HG03442 (cell line): ENCODE results near the gene ERICH6.

Experiments
- ATAC-seq: cut with Tn5 transposase; IDR thresholded peaks from one replicate; pipeline ENCODE4 v1.9.1; 2021; ENCODE audit warnings: mild to moderate bottlenecking, moderate library complexity; ENCODE audit not compliant: unreplicated experiment

ERICH6 gene

DNA sequence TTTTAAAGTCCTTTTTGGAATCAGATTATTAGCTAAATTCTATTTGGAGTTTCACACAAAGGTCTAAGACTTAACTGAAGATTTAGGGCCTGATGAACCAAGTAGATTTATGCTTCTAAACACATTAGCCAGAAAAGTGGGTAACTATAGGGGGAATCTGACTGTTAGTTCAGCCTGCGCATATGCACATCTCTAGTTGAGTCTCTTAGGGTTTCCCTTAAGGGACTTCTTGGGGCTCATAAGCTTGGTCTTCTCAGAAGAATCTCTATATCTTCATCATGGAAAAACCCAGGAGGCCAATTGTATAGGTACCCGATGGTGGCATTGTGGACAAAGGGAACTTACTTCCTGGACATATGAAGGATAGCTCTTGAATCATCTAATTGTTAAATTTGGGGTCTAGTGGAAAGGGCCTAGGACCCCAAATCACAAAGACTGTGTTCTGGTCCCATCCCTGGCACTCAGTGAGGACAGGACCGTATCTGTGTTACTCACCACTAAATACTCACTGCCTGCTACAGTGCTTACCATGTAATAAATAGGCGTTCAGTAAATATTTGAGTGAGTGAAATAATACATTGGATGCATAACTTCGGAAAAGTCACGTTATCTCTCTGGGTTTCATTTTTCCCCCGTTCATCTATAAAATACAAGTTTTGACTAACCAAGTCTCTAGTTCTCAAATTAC is 83.6 kb downstream of the ERICH6 start:
- ATAC-seq = no peak

DNA sequence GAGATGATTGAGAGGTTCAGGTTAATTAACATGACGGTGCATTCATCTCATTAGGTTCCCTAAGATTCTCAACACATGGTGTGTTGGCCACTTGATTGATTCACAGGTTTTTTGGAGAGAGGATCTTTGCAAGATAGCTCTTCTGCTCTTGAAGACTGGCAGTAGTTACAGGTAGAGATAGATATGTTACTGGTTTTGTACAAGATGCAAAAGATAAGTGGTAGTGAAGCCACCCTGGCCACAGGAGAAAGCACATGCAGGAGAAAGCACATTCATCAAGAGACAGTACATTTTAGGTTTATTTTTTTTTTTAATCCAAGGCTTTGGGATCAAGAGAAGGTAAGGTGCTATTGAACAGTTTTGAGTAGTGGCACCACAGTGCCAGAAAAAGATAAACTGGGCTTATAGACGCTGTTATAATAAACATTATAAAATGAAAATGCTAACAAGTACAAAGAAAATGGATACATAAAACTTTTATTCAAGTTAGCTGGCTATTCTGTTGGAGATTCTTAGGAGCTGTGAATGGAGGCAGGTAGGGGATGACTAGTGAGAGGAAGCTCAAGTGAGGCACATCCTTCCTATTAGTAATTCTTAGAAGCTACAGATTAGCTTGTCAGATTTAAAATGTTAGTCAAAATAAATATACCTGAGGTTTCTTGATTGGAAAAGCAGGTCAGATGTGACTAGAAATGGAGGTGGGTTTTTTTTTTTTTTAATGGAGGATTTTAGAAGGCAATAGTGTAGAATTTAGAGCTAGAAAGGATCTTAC is 89.8 kb downstream of the ERICH6 start:
- no peak for ATAC-seq

DNA sequence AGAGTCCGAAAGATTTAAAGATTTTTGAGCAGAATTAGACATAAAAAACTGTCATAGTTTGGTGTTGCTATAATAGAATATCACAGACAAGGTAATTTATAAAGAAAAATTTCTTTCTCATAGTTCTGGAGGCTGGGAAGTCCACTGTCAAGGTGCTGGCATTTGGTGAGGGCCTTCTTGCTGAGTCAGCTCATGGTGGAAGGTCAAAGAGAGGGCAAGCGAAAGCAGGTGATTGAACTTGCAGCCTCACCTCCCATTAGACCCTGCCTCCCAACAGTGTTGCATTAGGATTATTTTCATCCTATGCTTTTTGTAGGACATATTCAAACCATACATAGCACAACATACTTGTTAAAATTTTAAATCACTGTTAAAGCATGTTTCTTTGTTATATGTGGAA is 90.7 kb downstream of the ERICH6 start:
- ATAC-seq = no peak

- no peak for ATAC-seq
Observed at GRCh38 chr3:150612494-150612893, 91.2 kb downstream of the ERICH6 start.

- ATAC-seq = no peak
Observed at GRCh38 chr3:150611666-150612065, 92.1 kb downstream of the ERICH6 start.

DNA sequence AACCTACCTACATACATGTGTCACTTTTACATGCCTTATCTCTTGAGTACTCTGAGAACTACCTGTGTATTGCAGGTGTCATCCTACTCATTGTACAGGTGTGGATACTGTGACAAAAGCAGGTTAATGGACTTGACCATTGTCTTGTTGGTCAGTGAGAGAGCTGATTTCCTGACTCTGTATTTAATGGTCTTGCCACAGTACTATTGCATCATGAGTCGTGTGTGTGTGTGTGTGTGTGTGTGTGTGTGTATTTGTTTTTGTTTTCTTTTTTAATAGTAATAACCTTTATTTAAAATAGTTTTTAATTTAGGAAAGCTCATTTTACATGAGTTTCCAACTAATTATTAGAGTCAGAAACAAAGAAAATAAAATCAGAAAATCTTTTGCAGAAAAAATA is 92.9 kb downstream of the ERICH6 start:
- no peak for ATAC-seq

GRCh38 chr3:150609988-150610387 is 93.7 kb downstream of the ERICH6 start:
- ATAC-seq = no peak
